Breast epithelium (tissue), 3 donors: ENCODE data around the gene ANXA4.

ENCODE experiments used
- CTCF ChIP-seq, 3 donors: fragments of 450-650 bp; IDR thresholded peaks; one replicate each; pipeline ENCODE4 v1.5.1; 2016 to 2017; ENCODE audit warnings: antibody characterized with exemption in 3 of 3, mild to moderate bottlenecking in 3 of 3, moderate library complexity in 3 of 3
- POLR2A ChIP-seq: fragments of 450-650 bp; IDR thresholded peaks from one replicate; pipeline ENCODE4 v1.6.1; 2016; ENCODE audit warnings: antibody characterized with exemption, mild to moderate bottlenecking, moderate library complexity

DNA sequence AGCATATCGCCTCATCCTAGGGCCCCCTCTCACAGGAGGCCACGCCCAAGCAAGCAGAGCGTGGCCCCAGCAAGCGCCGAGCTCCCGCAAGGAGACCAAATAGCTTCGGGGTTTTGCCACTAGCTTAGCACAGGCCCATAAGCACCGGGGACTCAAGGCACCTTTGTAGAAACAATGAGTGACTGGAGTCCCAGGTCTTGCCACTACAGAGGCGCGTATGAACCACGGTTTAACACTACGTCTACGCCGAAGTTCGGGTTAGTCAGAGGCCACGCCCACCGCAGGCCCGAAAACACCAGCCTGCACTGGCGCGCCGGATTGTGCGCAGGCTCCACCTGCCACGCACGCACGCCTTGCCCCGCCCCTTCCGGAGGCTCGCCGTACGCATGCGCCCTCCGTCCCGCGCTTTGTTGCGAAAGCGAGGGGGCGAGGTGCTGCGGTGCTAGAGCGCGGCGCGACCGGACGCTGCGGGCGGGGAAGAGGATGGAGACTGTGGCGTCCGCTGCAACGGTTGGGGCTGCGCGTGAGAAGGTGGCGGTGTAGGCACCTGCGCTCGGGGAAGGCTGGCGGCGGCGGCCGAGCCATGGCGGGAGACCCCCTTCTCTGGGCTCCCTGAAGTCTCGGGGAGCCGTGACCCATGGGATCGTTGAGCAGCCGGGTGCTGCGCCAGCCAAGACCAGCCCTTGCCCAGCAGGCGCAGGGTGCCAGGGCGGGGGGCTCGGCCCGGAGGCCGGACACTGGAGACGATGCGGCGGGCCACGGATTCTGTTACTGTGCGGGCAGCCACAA lies 87.5 kb downstream of the ANXA4 start, which contains the start of gene GMCL1:
- TF ChIP-seq CTCF (IDR thresholded peaks at IDR 0.05), result no peak
- TF ChIP-seq POLR2A, result peak; percentile 38
